Stimulated activated CD4-positive, alpha-beta T cell treated with anti-CD3 and anti-CD28 coated beads, Interleukin-2, amount 100 ng/mL, for 4 hours (primary cell): ENCODE data around the gene WDR36.

Source experiments
- DNase-seq: peaks from one replicate; pipeline ENCODE4 v3.0.0-alpha.2; 2020; ENCODE audit warnings: low read depth

WDR36 gene

GRCh38 chr5:111092062-111092853, at the start of gene WDR36:
TSS of gene WDR36 (plus strand) at chr5:111092348. CDS start at chr5:111092457, 109 bp downstream.
- DNase-seq: peak; percentile 84

- no peak for DNase-seq
Measured at GRCh38 chr5:111043712-111044506, 48.2 kb upstream of the WDR36 start.

- no peak for DNase-seq
Measured at GRCh38 chr5:111058064-111058463, 34.1 kb upstream of the WDR36 start.

- DNase-seq: no peak
Measured at GRCh38 chr5:111060169-111060568, 32.0 kb upstream of the WDR36 start.

GRCh38 chr5:111061618-111062017, 30.5 kb upstream of the WDR36 start:
- no peak for DNase-seq

- no peak for DNase-seq
Measured at GRCh38 chr5:111063709-111064322, 28.3 kb upstream of the WDR36 start.

- no peak for DNase-seq
Measured at GRCh38 chr5:111066261-111066938, 25.7 kb upstream of the WDR36 start.

- no peak for DNase-seq
Measured at GRCh38 chr5:111068213-111068612, 23.9 kb upstream of the WDR36 start.

GRCh38 chr5:111069839-111070238, 22.3 kb upstream of the WDR36 start:
- DNase-seq: no peak

GRCh38 chr5:111070272-111071134, 21.6 kb upstream of the WDR36 start:
- DNase-seq: peak; percentile 29

- no peak for DNase-seq
Measured at GRCh38 chr5:111071413-111071812, 20.7 kb upstream of the WDR36 start, which contains the start of gene TSLP. TSS of gene TSLP (plus strand) at chr5:111071713. CDS start at chr5:111071891, 178 bp downstream.

- DNase-seq: peak; percentile 61
Measured at GRCh38 chr5:111072949-111073682, 19.0 kb upstream of the WDR36 start.

GRCh38 chr5:111074244-111074643, 17.9 kb upstream of the WDR36 start:
- DNase-seq: no peak

GRCh38 chr5:111075520-111075919, 16.6 kb upstream of the WDR36 start:
- no peak for DNase-seq

GRCh38 chr5:111076091-111076490, 16.1 kb upstream of the WDR36 start:
- DNase-seq: no peak

- no peak for DNase-seq
Measured at GRCh38 chr5:111077678-111078077, 14.5 kb upstream of the WDR36 start.

- DNase-seq: no peak
Measured at GRCh38 chr5:111079846-111080245, 12.3 kb upstream of the WDR36 start.

GRCh38 chr5:111083323-111083722, 8.8 kb upstream of the WDR36 start:
- DNase-seq: no peak

GRCh38 chr5:111095982-111096381, 3.8 kb downstream of the WDR36 start:
- no peak for DNase-seq

- no peak for DNase-seq
Measured at GRCh38 chr5:111099058-111099778, 7.1 kb downstream of the WDR36 start.
